Activated T-helper 1 cell treated with anti-CD3 and anti-CD28 coated beads, Interleukin-2, amount 50 U/mL, for 16 hours (primary cell): ENCODE data around the gene USP12.
"Not testable (repeated sequence)": the region's sequence is repeated elsewhere in the genome, so short reads cannot be mapped to it uniquely, and the experiment has no call there.

Source experiments
- DNase-seq, 2 donors: peaks; one replicate each; pipeline ENCODE4 v3.0.0-alpha.2; 2020; ENCODE audit warnings: low read depth in 1 of 2, low spot score in 1 of 2

USP12 gene

GRCh38 chr13:27171244-27171826 is at the start of gene USP12:
TSS of gene USP12 (minus strand) at chr13:27171811. CDS start at chr13:27171639, 172 bp downstream.
- peak in 1 of 2 donors; percentile 34 for DNase-seq

- DNase-seq, result no peak
Observed at GRCh38 chr13:27219611-27220010, 48.0 kb upstream of the USP12 start.

- DNase-seq, result not testable (repeated sequence)
Observed at GRCh38 chr13:27218861-27219260, 47.2 kb upstream of the USP12 start.

GRCh38 chr13:27217791-27218190 is 46.2 kb upstream of the USP12 start:
- not testable (repeated sequence) for DNase-seq

GRCh38 chr13:27213386-27213785 is 41.8 kb upstream of the USP12 start:
- DNase-seq, result not testable (repeated sequence)

- DNase-seq, result no peak
Observed at GRCh38 chr13:27211771-27212364, 40.3 kb upstream of the USP12 start.

GRCh38 chr13:27211271-27211670 is 39.7 kb upstream of the USP12 start:
- DNase-seq, result no peak

- no peak for DNase-seq
Observed at GRCh38 chr13:27208514-27208913, 36.9 kb upstream of the USP12 start.

GRCh38 chr13:27203854-27204253 is 32.2 kb upstream of the USP12 start:
- DNase-seq, result no peak

GRCh38 chr13:27203186-27203585 is 31.6 kb upstream of the USP12 start:
- DNase-seq, result no peak

- no peak for DNase-seq
Observed at GRCh38 chr13:27201661-27202060, 30.1 kb upstream of the USP12 start.

GRCh38 chr13:27200413-27201070 is 28.9 kb upstream of the USP12 start:
- DNase-seq, result no peak

- DNase-seq, result no peak
Observed at GRCh38 chr13:27199696-27200095, 28.1 kb upstream of the USP12 start.

- DNase-seq, result no peak
Observed at GRCh38 chr13:27199211-27199610, 27.6 kb upstream of the USP12 start.

GRCh38 chr13:27194895-27195764 is 23.5 kb upstream of the USP12 start:
- DNase-seq, result no peak

- DNase-seq, result no peak
Observed at GRCh38 chr13:27194209-27194608, 22.6 kb upstream of the USP12 start.

- DNase-seq, result no peak
Observed at GRCh38 chr13:27193496-27193895, 21.9 kb upstream of the USP12 start.

- no peak for DNase-seq
Observed at GRCh38 chr13:27192973-27193372, 21.4 kb upstream of the USP12 start.

GRCh38 chr13:27192367-27192766 is 20.8 kb upstream of the USP12 start:
- not testable (repeated sequence) for DNase-seq

- no peak for DNase-seq
Observed at GRCh38 chr13:27189192-27189591, 17.6 kb upstream of the USP12 start.

- no peak for DNase-seq
Observed at GRCh38 chr13:27188239-27188638, 16.6 kb upstream of the USP12 start.

- DNase-seq, result no peak
Observed at GRCh38 chr13:27186295-27186694, 14.7 kb upstream of the USP12 start.
